SK-N-SH treated with all-trans-retinoic acid at 6 μM for 48 hours (cell line): ENCODE data around the gene BRME1.

Experiments used
- ATAC-seq: fragments of 200-7000 bp; cut with Tn5 transposase; 3 replicates; pipeline ENCODE4 v1.9.1; 2020; ENCODE audit warnings: mild to moderate bottlenecking, moderate library complexity
- BACH2 ChIP-seq: fragments of 250-450 bp; sonication (Bioruptor Pico); IDR thresholded peaks from 2 replicates; pipeline ENCODE4 v1.9.0; 2021; ENCODE audit warnings: mild to moderate bottlenecking, borderline replicate concordance
- CSDC2 ChIP-seq: fragments of 250-450 bp; sonication (Bioruptor Pico); IDR thresholded peaks from 2 replicates; pipeline ENCODE4 v1.5.0; 2020; ENCODE audit warnings: mild to moderate bottlenecking, moderate library complexity
- CSRNP3 ChIP-seq: fragments of 250-450 bp; sonication (Bioruptor Pico); IDR thresholded peaks from 2 replicates; pipeline ENCODE4 v1.5.1; 2021; ENCODE audit warnings: mild to moderate bottlenecking, moderate library complexity
- ESRRG ChIP-seq: fragments of 250-450 bp; sonication (Bioruptor Pico); IDR thresholded peaks from 2 replicates; pipeline ENCODE4 v1.6.1; 2021; ENCODE audit warnings: mild to moderate bottlenecking
- GLIS3 ChIP-seq: fragments of 250-450 bp; sonication (Bioruptor Pico); IDR thresholded peaks from 2 replicates; pipeline ENCODE4 v1.5.0; 2020; ENCODE audit warnings: mild to moderate bottlenecking, moderate library complexity
- ISL1 ChIP-seq: fragments of 250-450 bp; sonication (Bioruptor Pico); IDR thresholded peaks from 2 replicates; pipeline ENCODE4 v2.1.2; 2022; ENCODE audit warnings: mild to moderate bottlenecking, moderate library complexity
- OSR1 ChIP-seq: fragments of 250-450 bp; sonication (Bioruptor Pico); IDR thresholded peaks from 2 replicates; pipeline ENCODE4 v1.8.0; 2022; ENCODE audit warnings: moderate library complexity, mild to moderate bottlenecking, inconsistent platforms
- PATZ1 ChIP-seq: fragments of 250-450 bp; sonication (Bioruptor Pico); IDR thresholded peaks from 2 replicates; pipeline ENCODE4 v1.8.0; 2020; ENCODE audit warnings: mild to moderate bottlenecking, moderate library complexity, borderline replicate concordance
- PPARA ChIP-seq: fragments of 250-450 bp; sonication (Bioruptor Pico); IDR thresholded peaks from 2 replicates; pipeline ENCODE4 v1.5.0; 2020; ENCODE audit warnings: mild to moderate bottlenecking, borderline replicate concordance
- RARB ChIP-seq: fragments of 250-450 bp; sonication (Bioruptor Pico); IDR thresholded peaks from 2 replicates; pipeline ENCODE4 v1.8.0; 2021; ENCODE audit warnings: mild to moderate bottlenecking, moderate library complexity
- SNAI2 ChIP-seq: fragments of 250-450 bp; sonication (Bioruptor Pico); IDR thresholded peaks from 2 replicates; pipeline ENCODE4 v1.5.0; 2020; ENCODE audit warnings: mild to moderate bottlenecking, moderate library complexity
- TCF4 ChIP-seq: fragments of 250-450 bp; sonication (Bioruptor Pico); IDR thresholded peaks from 2 replicates; pipeline ENCODE4 v1.8.0; 2021; ENCODE audit warnings: mild to moderate bottlenecking, moderate library complexity, borderline replicate concordance
- TOX ChIP-seq: fragments of 250-450 bp; sonication (Bioruptor Pico); IDR thresholded peaks from 2 replicates; pipeline ENCODE4 v1.8.0; 2021; ENCODE audit warnings: mild to moderate bottlenecking, moderate library complexity, borderline replicate concordance
- ZC3H10 ChIP-seq: fragments of 250-450 bp; sonication (Bioruptor Pico); IDR thresholded peaks from 2 replicates; pipeline ENCODE4 v1.5.1; 2021; ENCODE audit warnings: mild to moderate bottlenecking, moderate library complexity
- ZFP3 ChIP-seq: fragments of 250-450 bp; sonication (Bioruptor Pico); IDR thresholded peaks from 2 replicates; pipeline ENCODE4 v1.5.0; 2020; ENCODE audit warnings: mild to moderate bottlenecking, moderate library complexity
- ZFP30 ChIP-seq: fragments of 450-650 bp; formaldehyde crosslinking; IDR thresholded peaks from 2 replicates; pipeline ENCODE4 v1.5.0; 2022; ENCODE audit warnings: mild to moderate bottlenecking, moderate library complexity
- ZNF565 ChIP-seq: fragments of 450-650 bp; formaldehyde crosslinking; conservative IDR thresholded peaks from 2 replicates; pipeline ENCODE4 v1.5.0; 2020; ENCODE audit warnings: low read depth, mild to moderate bottlenecking, moderate library complexity
- ZNF70 ChIP-seq: fragments of 450-650 bp; formaldehyde crosslinking; IDR thresholded peaks from 2 replicates; pipeline ENCODE4 v1.5.0; 2020; ENCODE audit warnings: mild to moderate bottlenecking, moderate library complexity
- ZNF8 ChIP-seq: fragments of 450-650 bp; formaldehyde crosslinking; IDR thresholded peaks from 2 replicates; pipeline ENCODE4 v1.5.0; 2020; ENCODE audit warnings: mild to moderate bottlenecking, moderate library complexity
- TF ChIP-seq, protein P1 (sequence below): fragments of 250-450 bp; sonication (Bioruptor Pico); IDR thresholded peaks from 2 replicates; pipeline ENCODE4 v1.5.0; 2020; ENCODE audit warnings: mild to moderate bottlenecking, moderate library complexity
- TF ChIP-seq, protein P2 (sequence below): fragments of 250-450 bp; sonication (Bioruptor Pico); IDR thresholded peaks from 2 replicates; pipeline ENCODE4 v1.8.0; 2021; ENCODE audit warnings: low read depth, mild to moderate bottlenecking, moderate library complexity, borderline replicate concordance
- TF ChIP-seq, protein P3 (sequence below): fragments of 250-450 bp; sonication (Bioruptor Pico); IDR thresholded peaks from 2 replicates; pipeline ENCODE4 v1.5.1; 2020; ENCODE audit warnings: low read depth, mild to moderate bottlenecking, moderate library complexity

The BRME1 gene

DNA sequence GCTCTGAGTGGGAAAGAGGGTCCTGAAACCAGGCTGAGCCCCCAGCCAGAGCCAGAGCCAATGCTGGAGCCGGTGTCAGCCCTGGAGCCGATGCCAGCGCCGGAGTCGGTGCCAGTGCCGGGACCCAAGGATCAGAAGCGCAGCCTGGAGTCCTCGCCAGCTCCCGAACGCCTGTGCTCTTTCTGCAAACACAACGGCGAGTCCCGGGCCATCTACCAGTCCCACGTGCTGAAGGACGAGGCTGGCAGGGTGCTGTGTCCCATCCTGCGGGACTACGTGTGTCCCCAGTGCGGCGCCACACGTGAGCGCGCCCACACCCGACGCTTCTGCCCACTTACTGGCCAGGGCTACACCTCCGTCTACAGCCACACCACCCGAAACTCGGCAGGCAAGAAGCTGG lies 28.6 kb downstream of the BRME1 start:
- TF ChIP-seq RARB (CRISPR knock-in tag) (no peak), PATZ1 (CRISPR knock-in tag) (no peak), ESRRG (no peak), TOX (CRISPR knock-in tag) (no peak), BACH2 (CRISPR knock-in tag) (no peak), PPARA (CRISPR knock-in tag) (no peak), SNAI2 (no peak), TCF4 (CRISPR knock-in tag) (no peak), OSR1 (CRISPR knock-in tag) (no peak), ZNF70 (no peak), CSDC2 (CRISPR knock-in tag) (no peak), CSRNP3 (CRISPR knock-in tag) (no peak), ZFP30 (CRISPR knock-in tag) (no peak), ZC3H10 (no peak), ZNF565 (CRISPR knock-in tag) (no peak), ZFP3 (CRISPR knock-in tag) (no peak), ZNF8 (no peak), ISL1 (CRISPR knock-in tag) (no peak)
- TF ChIP-seq, protein P1, sequence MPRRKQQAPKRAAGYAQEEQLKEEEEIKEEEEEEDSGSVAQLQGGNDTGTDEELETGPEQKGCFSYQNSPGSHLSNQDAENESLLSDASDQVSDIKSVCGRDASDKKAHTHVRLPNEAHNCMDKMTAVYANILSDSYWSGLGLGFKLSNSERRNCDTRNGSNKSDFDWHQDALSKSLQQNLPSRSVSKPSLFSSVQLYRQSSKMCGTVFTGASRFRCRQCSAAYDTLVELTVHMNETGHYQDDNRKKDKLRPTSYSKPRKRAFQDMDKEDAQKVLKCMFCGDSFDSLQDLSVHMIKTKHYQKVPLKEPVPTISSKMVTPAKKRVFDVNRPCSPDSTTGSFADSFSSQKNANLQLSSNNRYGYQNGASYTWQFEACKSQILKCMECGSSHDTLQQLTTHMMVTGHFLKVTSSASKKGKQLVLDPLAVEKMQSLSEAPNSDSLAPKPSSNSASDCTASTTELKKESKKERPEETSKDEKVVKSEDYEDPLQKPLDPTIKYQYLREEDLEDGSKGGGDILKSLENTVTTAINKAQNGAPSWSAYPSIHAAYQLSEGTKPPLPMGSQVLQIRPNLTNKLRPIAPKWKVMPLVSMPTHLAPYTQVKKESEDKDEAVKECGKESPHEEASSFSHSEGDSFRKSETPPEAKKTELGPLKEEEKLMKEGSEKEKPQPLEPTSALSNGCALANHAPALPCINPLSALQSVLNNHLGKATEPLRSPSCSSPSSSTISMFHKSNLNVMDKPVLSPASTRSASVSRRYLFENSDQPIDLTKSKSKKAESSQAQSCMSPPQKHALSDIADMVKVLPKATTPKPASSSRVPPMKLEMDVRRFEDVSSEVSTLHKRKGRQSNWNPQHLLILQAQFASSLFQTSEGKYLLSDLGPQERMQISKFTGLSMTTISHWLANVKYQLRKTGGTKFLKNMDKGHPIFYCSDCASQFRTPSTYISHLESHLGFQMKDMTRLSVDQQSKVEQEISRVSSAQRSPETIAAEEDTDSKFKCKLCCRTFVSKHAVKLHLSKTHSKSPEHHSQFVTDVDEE (CRISPR knock-in tag) = no peak
- TF ChIP-seq, protein P2, sequence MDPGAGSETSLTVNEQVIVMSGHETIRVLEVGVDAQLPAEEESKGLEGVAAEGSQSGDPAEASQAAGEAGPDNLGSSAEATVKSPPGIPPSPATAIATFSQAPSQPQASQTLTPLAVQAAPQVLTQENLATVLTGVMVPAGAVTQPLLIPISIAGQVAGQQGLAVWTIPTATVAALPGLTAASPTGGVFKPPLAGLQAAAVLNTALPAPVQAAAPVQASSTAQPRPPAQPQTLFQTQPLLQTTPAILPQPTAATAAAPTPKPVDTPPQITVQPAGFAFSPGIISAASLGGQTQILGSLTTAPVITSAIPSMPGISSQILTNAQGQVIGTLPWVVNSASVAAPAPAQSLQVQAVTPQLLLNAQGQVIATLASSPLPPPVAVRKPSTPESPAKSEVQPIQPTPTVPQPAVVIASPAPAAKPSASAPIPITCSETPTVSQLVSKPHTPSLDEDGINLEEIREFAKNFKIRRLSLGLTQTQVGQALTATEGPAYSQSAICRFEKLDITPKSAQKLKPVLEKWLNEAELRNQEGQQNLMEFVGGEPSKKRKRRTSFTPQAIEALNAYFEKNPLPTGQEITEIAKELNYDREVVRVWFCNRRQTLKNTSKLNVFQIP (CRISPR knock-in tag) = no peak
- TF ChIP-seq, all 23 proteins: peak for 0
- ATAC-seq = no peak

- ATAC-seq = no peak
- TF ChIP-seq RARB (CRISPR knock-in tag) (no peak), ZNF565 (CRISPR knock-in tag) (no peak), ZNF70 (no peak), TOX (CRISPR knock-in tag) (no peak), ZFP3 (CRISPR knock-in tag) (no peak), ISL1 (CRISPR knock-in tag) (no peak), PPARA (CRISPR knock-in tag) (no peak), PATZ1 (CRISPR knock-in tag) (no peak), CSRNP3 (CRISPR knock-in tag) (no peak), GLIS3 (CRISPR knock-in tag) (no peak), ESRRG (no peak), TCF4 (CRISPR knock-in tag) (no peak)
- TF ChIP-seq, protein P1 (CRISPR knock-in tag) = no peak
- TF ChIP-seq, protein P3, sequence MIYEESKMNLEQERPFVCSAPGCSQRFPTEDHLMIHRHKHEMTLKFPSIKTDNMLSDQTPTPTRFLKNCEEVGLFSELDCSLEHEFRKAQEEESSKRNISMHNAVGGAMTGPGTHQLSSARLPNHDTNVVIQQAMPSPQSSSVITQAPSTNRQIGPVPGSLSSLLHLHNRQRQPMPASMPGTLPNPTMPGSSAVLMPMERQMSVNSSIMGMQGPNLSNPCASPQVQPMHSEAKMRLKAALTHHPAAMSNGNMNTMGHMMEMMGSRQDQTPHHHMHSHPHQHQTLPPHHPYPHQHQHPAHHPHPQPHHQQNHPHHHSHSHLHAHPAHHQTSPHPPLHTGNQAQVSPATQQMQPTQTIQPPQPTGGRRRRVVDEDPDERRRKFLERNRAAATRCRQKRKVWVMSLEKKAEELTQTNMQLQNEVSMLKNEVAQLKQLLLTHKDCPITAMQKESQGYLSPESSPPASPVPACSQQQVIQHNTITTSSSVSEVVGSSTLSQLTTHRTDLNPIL (CRISPR knock-in tag) = no peak
These were observed 29.1 kb downstream of the BRME1 start, which contains the start of gene NANOS3 for GRCh38 chr19:13876834-13877233. NANOS3 (plus strand) TSS chr19:13877134; CDS start chr19:13877249, 115 bp downstream.
